GM23338 (cell line): Measurements from ENCODE around the gene NKAIN2. TPM values are rescaled to one million over a fixed set of nuclear protein-coding genes. Genes with fewer than 3 reads are reported as not detected.

Experiments
- ATAC-seq: fragments of 200-7000 bp; cut with Tn5 transposase; 3 replicates; pipeline ENCODE4 v1.9.1; 2020
- DNase-seq: peaks from one replicate; pipeline ENCODE4 v3.0.0-alpha.2; 2015; ENCODE audit warnings: low spot score
- H2AFZ ChIP-seq: fragments of 200-600 bp; sonication (generic); 2 replicates; pipeline ENCODE4 v1.8.0; 2016; ENCODE audit warnings: antibody characterized with exemption, mild to moderate bottlenecking, moderate library complexity
- H3F3A ChIP-seq: fragments of 200-600 bp; sonication (generic); replicated peaks from 2 replicates; pipeline ENCODE4 v1.8.0; 2017; ENCODE audit warnings: antibody characterized with exemption, mixed run types, low read depth
- H3K27ac ChIP-seq: fragments of 200-600 bp; sonication (generic); 2 replicates; pipeline ENCODE4 v1.6.1; 2016; ENCODE audit warnings: low read depth
- H3K27me3 ChIP-seq: fragments of 200-600 bp; sonication (generic); 2 replicates; pipeline ENCODE4 v1.8.0; 2016; ENCODE audit warnings: mild to moderate bottlenecking, mixed run types, moderate library complexity; ENCODE audit not compliant: insufficient read depth
- H3K36me3 ChIP-seq: fragments of 200-600 bp; sonication (generic); 2 replicates; pipeline ENCODE4 v1.8.0; 2016; ENCODE audit warnings: mild to moderate bottlenecking; ENCODE audit not compliant: insufficient read depth
- H3K4me1 ChIP-seq: fragments of 200-600 bp; sonication (generic); 2 replicates; pipeline ENCODE4 v1.8.0; 2016; ENCODE audit warnings: mild to moderate bottlenecking, moderate library complexity; ENCODE audit not compliant: insufficient read depth
- H3K4me2 ChIP-seq: fragments of 200-600 bp; sonication (generic); 2 replicates; pipeline ENCODE4 v1.7.1; 2017; ENCODE audit warnings: mixed run types
- H3K4me3 ChIP-seq: fragments of 200-600 bp; sonication (generic); 2 replicates; pipeline ENCODE4 v1.6.1; 2016; ENCODE audit warnings: mixed run types
- H3K79me2 ChIP-seq: fragments of 200-600 bp; sonication (generic); replicated peaks from 2 replicates; pipeline ENCODE4 v1.8.0; 2017; ENCODE audit warnings: mild to moderate bottlenecking; ENCODE audit not compliant: insufficient read depth
- H3K9me2 ChIP-seq: fragments of 200-600 bp; sonication (generic); 2 replicates; pipeline ENCODE4 v1.8.0; 2017; ENCODE audit not compliant: insufficient read depth
- H4K20me1 ChIP-seq: fragments of 200-600 bp; sonication (generic); replicated peaks from 2 replicates; pipeline ENCODE4 v1.8.0; 2017; ENCODE audit warnings: mild to moderate bottlenecking; ENCODE audit not compliant: insufficient read depth
- H3K27ac Mint-ChIP-seq: 2 replicates; pipeline ENCODE4 v1.8.0; 2020; ENCODE audit warnings: inconsistent platforms, mild to moderate bottlenecking, moderate library complexity, mixed read lengths
- H3K27me3 Mint-ChIP-seq: 3 replicates; pipeline ENCODE4 v1.8.0; 2022; ENCODE audit warnings: low read depth, mild to moderate bottlenecking, moderate library complexity, mixed read lengths, inconsistent platforms; ENCODE audit not compliant: insufficient read depth, poor library complexity
- H3K36me3 Mint-ChIP-seq: 3 replicates; pipeline ENCODE4 v1.8.0; 2021; ENCODE audit warnings: low read depth, mild to moderate bottlenecking, inconsistent platforms, moderate library complexity, mixed read lengths
- H3K4me1 Mint-ChIP-seq: 3 replicates; pipeline ENCODE4 v1.8.0; 2020; ENCODE audit warnings: mild to moderate bottlenecking, inconsistent platforms, mixed read lengths
- H3K4me3 Mint-ChIP-seq: 3 replicates; pipeline ENCODE4 v1.8.0; 2021; ENCODE audit warnings: moderate library complexity, mild to moderate bottlenecking, inconsistent platforms, mixed read lengths
- H3K9me3 Mint-ChIP-seq: 3 replicates; pipeline ENCODE4 v1.8.0; 2020; ENCODE audit warnings: moderate library complexity, mild to moderate bottlenecking, inconsistent platforms, mixed read lengths
- CTCF ChIP-seq, 2 experiments: fragments of 200-600 bp in 1 of 2; sonication (generic) in 1 of 2; conservative IDR thresholded peaks; 2 replicates each; pipeline versions ENCODE4 v1.5.1 to v1.6.1; 2016 to 2017; ENCODE audit warnings: antibody characterized with exemption in 2 of 2, low read depth in 2 of 2, mild to moderate bottlenecking in 2 of 2, moderate library complexity in 1 of 2
- ZNF114 ChIP-seq: fragments of 250-450 bp; sonication (Bioruptor Pico); IDR thresholded peaks from 2 replicates; pipeline ENCODE4 v1.5.0; 2020; ENCODE audit warnings: mild to moderate bottlenecking, moderate library complexity
- ZNF462 ChIP-seq: fragments of 250-450 bp; sonication (Bioruptor Pico); IDR thresholded peaks from 2 replicates; pipeline ENCODE4 v1.5.0; 2020; ENCODE audit warnings: mild to moderate bottlenecking, moderate library complexity
- polyA plus RNA-seq: library from polyadenylated mRNA; unstranded; fragments of >200 nt; fragmentation: Nextera tagmentation; extraction: Ambion mirVana; gene quantifications from 2 replicates; pipeline ENCODE4 v1.2.1, GENCODE V29; 2016
- total RNA-seq: library from RNA; depleted of rRNA; stranded (reverse); fragments of >200 nt; shearing (Covaris generic); gene quantifications from 2 replicates; pipeline ENCODE4 v1.2.3, GENCODE V29; 2014
- TF ChIP-seq, protein P1 (sequence below): IDR thresholded peaks from one replicate; pipeline ENCODE4 v1.6.1; 2018; ENCODE audit warnings: antibody characterized with exemption; ENCODE audit not compliant: unreplicated experiment

The NKAIN2 gene
- total and polyA plus RNA-seq, 2 experiments from 2014 or later = 0.39 to 1.1 TPM

DNA sequence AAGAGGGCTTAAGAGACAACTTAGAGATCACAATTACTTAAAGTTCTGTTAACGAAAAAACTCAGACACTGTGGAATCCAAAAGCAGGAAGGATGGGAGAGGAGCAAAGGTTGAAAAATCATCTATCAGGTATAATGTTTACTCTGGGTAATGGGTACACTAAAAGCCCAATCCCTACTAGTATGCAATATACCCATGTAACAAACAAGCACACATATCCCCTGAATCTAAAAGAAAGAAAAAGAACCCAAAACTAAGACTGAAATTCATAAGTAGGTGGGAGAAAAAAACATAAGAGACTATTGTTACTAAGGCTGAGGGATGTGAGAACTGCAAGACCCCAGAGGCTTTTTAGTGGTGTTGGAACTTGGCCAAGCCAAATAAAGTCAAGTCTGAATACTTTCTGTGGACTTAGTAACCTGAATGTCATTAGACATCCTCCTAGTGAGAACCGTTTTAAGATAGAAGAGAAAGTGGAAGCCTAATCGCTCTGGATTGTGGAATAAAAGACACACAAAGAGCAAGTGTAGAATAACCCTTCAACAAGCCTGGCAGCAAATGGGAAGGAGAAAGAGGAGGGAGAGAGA is 969.2 kb downstream of the NKAIN2 start:
- Histone ChIP-seq H3K27ac (no peak overlapping the region), H3K4me2 (no peak overlapping the region)
- ATAC-seq = no peak

DNA sequence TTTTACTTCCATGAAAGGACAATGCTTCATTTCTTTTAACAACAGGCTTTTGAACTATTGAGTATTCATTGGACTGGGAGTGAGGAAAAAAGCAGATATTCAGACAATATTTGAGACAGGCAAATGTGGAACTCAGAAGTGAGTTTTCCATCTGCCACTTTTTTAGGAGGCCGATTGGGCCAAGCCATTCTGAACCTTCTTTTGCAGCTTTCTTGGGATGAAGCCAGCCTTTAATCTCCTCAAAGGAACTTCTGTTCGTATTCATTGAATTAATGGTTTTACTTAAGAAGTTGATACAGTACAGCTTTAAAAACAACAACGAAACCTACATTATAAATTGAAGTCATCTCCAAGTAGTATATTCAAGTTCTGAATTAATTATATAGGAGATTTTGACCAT is 971.5 kb downstream of the NKAIN2 start:
- Histone ChIP-seq H3K4me1 (no peaks in the 10 kb centered on the region), H3K27ac (no peak overlapping the region), H4K20me1 (no peaks in the 10 kb centered on the region), H2AFZ (no peak overlapping the region), H3F3A (no peaks in the 10 kb centered on the region), H3K9me2 (no peaks in the 10 kb centered on the region), H3K4me3 (no peak overlapping the region), H3K4me2 (no peak overlapping the region), H3K27me3 (no peaks in the 10 kb centered on the region), H3K79me2 (no peaks in the 10 kb centered on the region), H3K36me3 (no peaks in the 10 kb centered on the region)
- ATAC-seq = no peak
- H3K27ac Mint-ChIP-seq = no peak overlapping the region
- no peak overlapping the region for H3K4me3 Mint-ChIP-seq
- H3K4me1 Mint-ChIP-seq = peaks cover 4% of the 10 kb centered on the region; the same call in 2 of the 3 replicates
- H3K9me3 Mint-ChIP-seq = no peaks in the 10 kb centered on the region
- TF ChIP-seq ZNF462 = no peak
- no peak for TF ChIP-seq ZNF114 (CRISPR knock-in tag)
- no peaks in the 10 kb centered on the region for H3K36me3 Mint-ChIP-seq
- DNase-seq = no peak
- no peaks in the 10 kb centered on the region for H3K27me3 Mint-ChIP-seq

More for the DNA sequence above, 969.2 kb downstream of the NKAIN2 start:
- Histone ChIP-seq H3F3A (no peaks in the 10 kb centered on the region), H3K9me2 (no peaks in the 10 kb centered on the region), H3K36me3 (no peaks in the 10 kb centered on the region), H2AFZ (no peak overlapping the region), H3K27me3 (no peaks in the 10 kb centered on the region), H3K79me2 (no peaks in the 10 kb centered on the region), H3K4me1 (peaks cover 5% of the 10 kb centered on the region; the same call in 1 of the 2 replicates), H4K20me1 (no peaks in the 10 kb centered on the region), H3K4me3 (no peak overlapping the region)
- Mint-ChIP-seq H3K4me1 (peaks cover 9% of the 10 kb centered on the region; the same call in 2 of the 3 replicates), H3K9me3 (no peaks in the 10 kb centered on the region), H3K27ac (no peak overlapping the region), H3K27me3 (no peaks in the 10 kb centered on the region), H3K36me3 (no peaks in the 10 kb centered on the region), H3K4me3 (no peak overlapping the region)
- no peak for DNase-seq
- TF ChIP-seq, protein P1, sequence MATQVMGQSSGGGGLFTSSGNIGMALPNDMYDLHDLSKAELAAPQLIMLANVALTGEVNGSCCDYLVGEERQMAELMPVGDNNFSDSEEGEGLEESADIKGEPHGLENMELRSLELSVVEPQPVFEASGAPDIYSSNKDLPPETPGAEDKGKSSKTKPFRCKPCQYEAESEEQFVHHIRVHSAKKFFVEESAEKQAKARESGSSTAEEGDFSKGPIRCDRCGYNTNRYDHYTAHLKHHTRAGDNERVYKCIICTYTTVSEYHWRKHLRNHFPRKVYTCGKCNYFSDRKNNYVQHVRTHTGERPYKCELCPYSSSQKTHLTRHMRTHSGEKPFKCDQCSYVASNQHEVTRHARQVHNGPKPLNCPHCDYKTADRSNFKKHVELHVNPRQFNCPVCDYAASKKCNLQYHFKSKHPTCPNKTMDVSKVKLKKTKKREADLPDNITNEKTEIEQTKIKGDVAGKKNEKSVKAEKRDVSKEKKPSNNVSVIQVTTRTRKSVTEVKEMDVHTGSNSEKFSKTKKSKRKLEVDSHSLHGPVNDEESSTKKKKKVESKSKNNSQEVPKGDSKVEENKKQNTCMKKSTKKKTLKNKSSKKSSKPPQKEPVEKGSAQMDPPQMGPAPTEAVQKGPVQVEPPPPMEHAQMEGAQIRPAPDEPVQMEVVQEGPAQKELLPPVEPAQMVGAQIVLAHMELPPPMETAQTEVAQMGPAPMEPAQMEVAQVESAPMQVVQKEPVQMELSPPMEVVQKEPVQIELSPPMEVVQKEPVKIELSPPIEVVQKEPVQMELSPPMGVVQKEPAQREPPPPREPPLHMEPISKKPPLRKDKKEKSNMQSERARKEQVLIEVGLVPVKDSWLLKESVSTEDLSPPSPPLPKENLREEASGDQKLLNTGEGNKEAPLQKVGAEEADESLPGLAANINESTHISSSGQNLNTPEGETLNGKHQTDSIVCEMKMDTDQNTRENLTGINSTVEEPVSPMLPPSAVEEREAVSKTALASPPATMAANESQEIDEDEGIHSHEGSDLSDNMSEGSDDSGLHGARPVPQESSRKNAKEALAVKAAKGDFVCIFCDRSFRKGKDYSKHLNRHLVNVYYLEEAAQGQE = no peak
- no peak for TF ChIP-seq CTCF (conservative IDR thresholded peaks at IDR 0.05; ENCODE audit: low read depth in 2 of 2)
